K562 (cell line): Measurements from ENCODE around the gene PPA2. TPM values are rescaled to one million over a fixed set of nuclear protein-coding genes. Genes with fewer than 3 reads are reported as not detected.

Source experiments
- ARID2 ChIP-seq: fragments of 450-650 bp; IDR thresholded peaks from 2 replicates; pipeline ENCODE4 v1.6.1; 2017; ENCODE audit warnings: antibody characterized with exemption, mild to moderate bottlenecking
- ATF7 ChIP-seq: fragments of 450-650 bp; IDR thresholded peaks from 2 replicates; pipeline ENCODE4 v1.7.1; 2014; ENCODE audit warnings: mild to moderate bottlenecking, moderate library complexity
- CTBP1 ChIP-seq: fragments of 450-650 bp; IDR thresholded peaks from 2 replicates; pipeline ENCODE4 v1.6.1; 2016; ENCODE audit warnings: borderline replicate concordance
- EWSR1 ChIP-seq: fragments of 450-650 bp; IDR thresholded peaks from 2 replicates; pipeline ENCODE4 v1.6.1; 2018; ENCODE audit warnings: borderline replicate concordance, mild to moderate bottlenecking, low read depth, moderate library complexity; ENCODE audit not compliant: partially characterized antibody
- MAZ ChIP-seq, 2 experiments: fragments of 450-650 bp in 1 of 2; sonication (generic) in 1 of 2; formaldehyde crosslinking; IDR thresholded peaks in 1 of 2; conservative IDR thresholded peaks in 1 of 2; 2 replicates each; pipeline versions ENCODE4 v1.4.0 to v1.5.0; 2020; ENCODE audit warnings: mild to moderate bottlenecking in 1 of 2, missing genetic modification reagents in 1 of 2
- MYC ChIP-seq, 2 experiments: fragments of 250-450 bp in 1 of 2; sonication (Bioruptor Pico) in 1 of 2; IDR thresholded peaks; 2 replicates each; pipeline versions ENCODE4 v1.5.1 to v1.6.1; 2012 to 2021; ENCODE audit warnings: low read depth in 2 of 2, borderline replicate concordance in 1 of 2, improper control_type of control experiment in 1 of 2, low read length in 1 of 2, mild to moderate bottlenecking in 1 of 2, moderate library complexity in 1 of 2
- NFXL1 ChIP-seq: fragments of 450-650 bp; formaldehyde crosslinking; IDR thresholded peaks from 2 replicates; pipeline ENCODE4 v1.4.0; 2021; ENCODE audit warnings: mild to moderate bottlenecking
- PPARD ChIP-seq: fragments of 250-450 bp; sonication (Bioruptor Pico); IDR thresholded peaks from 2 replicates; pipeline ENCODE4 v1.8.0; 2022; ENCODE audit warnings: inconsistent platforms, mild to moderate bottlenecking, moderate library complexity
- RBM15 ChIP-seq: fragments of 200-400 bp; formaldehyde crosslinking; IDR thresholded peaks from 2 replicates; pipeline ENCODE4 v1.6.1; 2018; ENCODE audit warnings: mild to moderate bottlenecking, low read length, moderate library complexity; ENCODE audit not compliant: insufficient read depth
- RBM39 ChIP-seq: fragments of 200-400 bp; formaldehyde crosslinking; optimal IDR thresholded peaks from 2 replicates; pipeline ENCODE3; 2018; ENCODE audit warnings: low read depth, low read length
- SIN3B ChIP-seq: fragments of 450-650 bp; IDR thresholded peaks from 2 replicates; pipeline ENCODE4 v1.6.1; 2017; ENCODE audit warnings: low read depth, mild to moderate bottlenecking, moderate library complexity
- ZNF609 ChIP-seq: sonication (generic); formaldehyde crosslinking; IDR thresholded peaks from 2 replicates; pipeline ENCODE4 v1.8.1; 2023; ENCODE audit warnings: missing genetic modification reagents, mild to moderate bottlenecking, borderline replicate concordance
- ZNF644 ChIP-seq: fragments of 200-800 bp; sonication (Bioruptor generic); IDR thresholded peaks from 2 replicates; pipeline ENCODE4 v1.6.1; 2016; ENCODE audit warnings: low read depth, missing genetic modification characterization, missing compliant biosample characterization
- ZNF717 ChIP-seq: fragments of 250-450 bp; sonication (Bioruptor Pico); IDR thresholded peaks from 2 replicates; pipeline ENCODE4 v1.5.0; 2021
- polyA plus RNA-seq, 8 experiments: library from polyadenylated mRNA; depleted of rRNA in 4 of 8; stranded (reverse) in 5 of 8; unstranded in 3 of 8; fragments of >200 nt; fragmentation: Nextera tagmentation in 2 of 8; fragmentation: Illumina TruSeq in 1 of 8; extraction: Ambion mirVana in 2 of 8; extraction: Trizol in 1 of 8; gene quantifications; 2 replicates each; pipeline versions ENCODE4 v1.2.1 to v1.2.3, GENCODE V29; 2011 to 2014; ENCODE audit warnings: inconsistent platforms in 1 of 8, missing spikeins in 1 of 8
- total RNA-seq, 7 experiments: library from RNA; depleted of rRNA in 6 of 7; stranded (reverse); fragments of >200 nt in 6 of 7; fragmentation: Illumina TruSeq in 2 of 7; extraction: Trizol in 2 of 7; gene quantifications; 2 replicates each; pipeline versions ENCODE4 v1.2.1 to v1.2.3, GENCODE V29; 2011 to 2021; ENCODE audit warnings: low replicate concordance in 1 of 7
- TF ChIP-seq, protein P1 (sequence below): IDR thresholded peaks from 2 replicates; pipeline ENCODE4 v1.6.1; 2016; ENCODE audit warnings: missing genetic modification characterization, missing compliant biosample characterization
- TF ChIP-seq, protein P2 (sequence below): fragments of 450-650 bp; IDR thresholded peaks from 2 replicates; pipeline ENCODE4 v1.6.1; 2017; ENCODE audit warnings: mild to moderate bottlenecking, moderate library complexity
- TF ChIP-seq, protein P3 (sequence below): fragments of 250-450 bp; sonication (Bioruptor Pico); IDR thresholded peaks from 2 replicates; pipeline ENCODE4 v1.4.0; 2020; ENCODE audit warnings: mild to moderate bottlenecking, moderate library complexity

PPA2 gene
- total and polyA plus RNA-seq, 9 of the 15 experiments (the other 6 are each of a cell fraction or from before 2014, with no cell fraction given): 48.3 to 190 (median 109) TPM

DNA sequence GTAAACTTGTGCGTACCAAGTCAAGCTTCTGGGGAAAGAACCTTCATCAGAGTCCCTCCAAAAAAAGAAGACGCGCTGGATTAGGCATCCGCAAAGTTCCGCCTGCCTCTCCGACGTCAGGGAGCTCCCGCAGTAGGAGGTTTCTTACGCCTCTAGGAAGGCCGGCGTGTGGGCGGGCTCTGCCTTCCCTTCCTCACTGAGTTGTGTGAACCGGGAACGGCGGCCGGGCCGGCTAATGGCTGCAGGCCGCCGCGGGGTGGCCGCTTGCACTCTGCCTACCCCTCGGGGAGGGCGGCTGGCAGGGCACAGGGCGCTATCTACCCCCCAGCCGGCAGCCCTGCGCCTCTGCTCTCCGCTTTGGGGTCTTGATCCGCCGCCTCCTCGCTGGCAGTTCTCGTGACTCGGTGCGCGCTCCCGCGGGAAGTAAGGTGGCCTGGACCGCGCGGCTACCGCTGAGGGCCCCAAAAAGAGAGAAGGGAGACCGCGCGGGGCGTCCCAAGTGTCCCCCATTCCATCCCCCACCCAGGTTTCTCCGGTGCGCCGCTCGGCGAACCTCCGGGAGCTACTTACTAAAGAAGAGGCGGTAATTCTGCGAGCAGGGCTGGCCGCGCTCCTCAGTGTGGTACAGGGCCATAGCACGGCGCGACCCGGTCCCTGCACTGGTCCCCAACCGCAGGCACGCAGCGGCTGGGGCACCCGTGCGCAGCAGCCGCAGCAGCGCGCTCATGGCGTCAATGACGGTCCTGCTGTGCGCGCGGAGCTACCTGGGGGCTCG is at the start of gene PPA2 (continued):
- TF ChIP-seq EWSR1: no peak
- peak; percentile 75; the same call in 1 of the 2 replicates for TF ChIP-seq MYC (IDR thresholded peaks at IDR 0.05; ENCODE audit: low read depth, low read length)
- TF ChIP-seq MYC (CRISPR knock-in tag; IDR thresholded peaks at IDR 0.05; ENCODE audit: borderline replicate concordance, low read depth): peak; percentile 76; the same call in 1 of the 2 replicates
- peak; percentile 84 for TF ChIP-seq CTBP1
- TF ChIP-seq ARID2: no peak
- 0 out of 2 replicates have a peak, but pooled peaks have one; percentile 33 for TF ChIP-seq ZNF609 (CRISPR knock-in tag)
- TF ChIP-seq MAZ (CRISPR knock-in tag; conservative IDR thresholded peaks at IDR 0.05 in 1 of 2, IDR thresholded peaks at IDR 0.05 in 1 of 2): peak; percentile 82 to 93; a peak in 3 of 4 replicates
- TF ChIP-seq ATF7: peak; percentile 83
- TF ChIP-seq RBM39: no peak
- no peak for TF ChIP-seq RBM15
- no peak for TF ChIP-seq ZNF644 (tag)
- TF ChIP-seq, protein P1, sequence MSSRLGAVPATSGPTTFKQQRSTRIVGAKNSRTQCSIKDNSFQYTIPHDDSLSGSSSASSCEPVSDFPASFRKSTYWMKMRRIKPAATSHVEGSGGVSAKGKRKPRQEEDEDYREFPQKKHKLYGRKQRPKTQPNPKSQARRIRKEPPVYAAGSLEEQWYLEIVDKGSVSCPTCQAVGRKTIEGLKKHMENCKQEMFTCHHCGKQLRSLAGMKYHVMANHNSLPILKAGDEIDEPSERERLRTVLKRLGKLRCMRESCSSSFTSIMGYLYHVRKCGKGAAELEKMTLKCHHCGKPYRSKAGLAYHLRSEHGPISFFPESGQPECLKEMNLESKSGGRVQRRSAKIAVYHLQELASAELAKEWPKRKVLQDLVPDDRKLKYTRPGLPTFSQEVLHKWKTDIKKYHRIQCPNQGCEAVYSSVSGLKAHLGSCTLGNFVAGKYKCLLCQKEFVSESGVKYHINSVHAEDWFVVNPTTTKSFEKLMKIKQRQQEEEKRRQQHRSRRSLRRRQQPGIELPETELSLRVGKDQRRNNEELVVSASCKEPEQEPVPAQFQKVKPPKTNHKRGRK (tag): no peak
- TF ChIP-seq PPARD (CRISPR knock-in tag): no peak
- TF ChIP-seq, protein P2, sequence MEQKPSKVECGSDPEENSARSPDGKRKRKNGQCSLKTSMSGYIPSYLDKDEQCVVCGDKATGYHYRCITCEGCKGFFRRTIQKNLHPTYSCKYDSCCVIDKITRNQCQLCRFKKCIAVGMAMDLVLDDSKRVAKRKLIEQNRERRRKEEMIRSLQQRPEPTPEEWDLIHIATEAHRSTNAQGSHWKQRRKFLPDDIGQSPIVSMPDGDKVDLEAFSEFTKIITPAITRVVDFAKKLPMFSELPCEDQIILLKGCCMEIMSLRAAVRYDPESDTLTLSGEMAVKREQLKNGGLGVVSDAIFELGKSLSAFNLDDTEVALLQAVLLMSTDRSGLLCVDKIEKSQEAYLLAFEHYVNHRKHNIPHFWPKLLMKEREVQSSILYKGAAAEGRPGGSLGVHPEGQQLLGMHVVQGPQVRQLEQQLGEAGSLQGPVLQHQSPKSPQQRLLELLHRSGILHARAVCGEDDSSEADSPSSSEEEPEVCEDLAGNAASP: no peak
- TF ChIP-seq, protein P3, sequence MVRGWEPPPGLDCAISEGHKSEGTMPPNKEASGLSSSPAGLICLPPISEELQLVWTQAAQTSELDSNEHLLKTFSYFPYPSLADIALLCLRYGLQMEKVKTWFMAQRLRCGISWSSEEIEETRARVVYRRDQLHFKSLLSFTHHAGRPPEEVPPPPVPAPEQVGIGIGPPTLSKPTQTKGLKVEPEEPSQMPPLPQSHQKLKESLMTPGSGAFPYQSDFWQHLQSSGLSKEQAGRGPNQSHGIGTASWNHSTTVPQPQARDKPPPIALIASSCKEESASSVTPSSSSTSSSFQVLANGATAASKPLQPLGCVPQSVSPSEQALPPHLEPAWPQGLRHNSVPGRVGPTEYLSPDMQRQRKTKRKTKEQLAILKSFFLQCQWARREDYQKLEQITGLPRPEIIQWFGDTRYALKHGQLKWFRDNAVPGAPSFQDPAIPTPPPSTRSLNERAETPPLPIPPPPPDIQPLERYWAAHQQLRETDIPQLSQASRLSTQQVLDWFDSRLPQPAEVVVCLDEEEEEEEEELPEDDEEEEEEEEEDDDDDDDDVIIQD (CRISPR knock-in tag): no peak
- no peak for TF ChIP-seq NFXL1 (CRISPR knock-in tag)
- TF ChIP-seq ZNF717 (CRISPR knock-in tag): no peak
- TF ChIP-seq SIN3B: 0 out of 2 replicates have a peak, but pooled peaks have one; percentile 33
